Adrenal gland (tissue), 12 donors: ENCODE data around the gene TOMM22. TPM values are rescaled to one million over a fixed set of nuclear protein-coding genes. Genes with fewer than 3 reads are reported as not detected.

Source experiments
- DNase-seq, 7 donors: peaks; one replicate each; pipeline ENCODE4 v3.0.0-alpha.2; 2019 to 2020
- H3K27ac ChIP-seq, 5 donors: fragments of 200-600 bp; sonication (generic) in 4 of 5; 1 replicate in 3 of 5; 2 replicates in 2 of 5; pipeline versions ENCODE4 v1.5.1 to v1.8.0; 2016 to 2020; ENCODE audit warnings: mild to moderate bottlenecking in 1 of 5
- H3K27me3 ChIP-seq: fragments of 200-600 bp; 2 replicates; pipeline ENCODE4 v1.8.0; 2021
- H3K36me3 ChIP-seq, 2 donors: fragments of 200-600 bp; replicated peaks in 1 of 2; 1 replicate in 1 of 2; 2 replicates in 1 of 2; pipeline versions ENCODE4 v1.5.1 to v1.8.0; 2018 to 2022
- H3K4me1 ChIP-seq, 2 donors: fragments of 200-600 bp; replicated peaks in 1 of 2; 1 replicate in 1 of 2; 2 replicates in 1 of 2; pipeline versions ENCODE4 v1.5.1 to v1.8.0; 2018 to 2021
- H3K4me3 ChIP-seq, 4 donors: fragments of 200-600 bp; sonication (generic) in 3 of 4; one replicate each; pipeline ENCODE4 v1.5.1; 2016 to 2018
- H3K9me3 ChIP-seq, 3 donors: fragments of 200-600 bp; sonication (generic) in 1 of 3; replicated peaks in 1 of 3; 1 replicate in 2 of 3; 2 replicates in 1 of 3; pipeline versions ENCODE4 v1.5.1 to v1.8.0; 2016 to 2021
- POLR2A ChIP-seq, 2 donors: fragments of 450-650 bp; IDR thresholded peaks; one replicate each; pipeline ENCODE4 v1.6.1; 2017; ENCODE audit warnings: antibody characterized with exemption in 2 of 2, mild to moderate bottlenecking in 2 of 2, moderate library complexity in 1 of 2
- WGBS, 4 donors: extraction: QIAGEN DNeasy Blood & Tissue Kit in 2 of 4; methylation state at CpG; one replicate each; pipeline versions ENCODE4 v1.1.5 to v1.1.7; 2013 to 2017; 5-methylcytosine and 5-hydroxymethylcytosine counted together
- intact Hi-C, 2 donors: fragments of 100-400 bp; cut with DNase I; formaldehyde crosslinking; loops; one replicate each; pipeline versions ENCODE4 v1.14.1 to v1.15.0; 2022 to 2023
- polyA plus RNA-seq, 3 donors: library from polyadenylated mRNA; stranded (reverse); fragments of 200-250 nt in 2 of 3; fragments of 350-450 nt in 1 of 3; fragmentation: Illumina TruSeq in 1 of 3; extraction: RNeasy Lipid Tissue Mini Kit (QIAGEN cat#74804) in 1 of 3; gene quantifications; one replicate each; pipeline ENCODE4 v1.2.3, GENCODE V29; 2013 to 2014
- total RNA-seq, 9 donors: library from RNA; depleted of rRNA in 4 of 9; stranded (reverse); fragments of >200 nt in 4 of 9; fragments of 120-200 nt in 1 of 9; fragmentation: NEBNext Ultra II Directional in 1 of 9; extraction: Animal tissue kit (Norgen Biotek cat#: 25700) in 1 of 9; gene quantifications; one replicate each; pipeline versions ENCODE4 v1.1.0 to v1.2.4, GENCODE V29; 2013 to 2023
- TF ChIP-seq, protein P1 (sequence below), 6 experiments: fragments of 450-650 bp in 4 of 6; fragments of 200-600 bp in 2 of 6; sonication (generic) in 1 of 6; IDR thresholded peaks; 1 replicate in 5 of 6; 2 replicates in 1 of 6; pipeline versions ENCODE4 v1.5.1 to v1.8.0; 2016 to 2021; ENCODE audit warnings: antibody characterized with exemption in 6 of 6, mild to moderate bottlenecking in 2 of 6, moderate library complexity in 1 of 6
- donor health status: healthy with polysubstance abuse.
- donor health status: Bipolar disorder and iron deficiency.
- donor health status: DM: yes; HTN: yes; CAD: no.
- donor health status: DM: no; HTN: no; CAD: no.
- donor health status: DM: no; HTN: no; CAD: no.
- donor health status: DM: yes; HTN: yes; CAD: no.

Gene TOMM22
- total and polyA plus RNA-seq, 12 donors, result 16.9 to 86.3 (median 55.3) TPM

DNA sequence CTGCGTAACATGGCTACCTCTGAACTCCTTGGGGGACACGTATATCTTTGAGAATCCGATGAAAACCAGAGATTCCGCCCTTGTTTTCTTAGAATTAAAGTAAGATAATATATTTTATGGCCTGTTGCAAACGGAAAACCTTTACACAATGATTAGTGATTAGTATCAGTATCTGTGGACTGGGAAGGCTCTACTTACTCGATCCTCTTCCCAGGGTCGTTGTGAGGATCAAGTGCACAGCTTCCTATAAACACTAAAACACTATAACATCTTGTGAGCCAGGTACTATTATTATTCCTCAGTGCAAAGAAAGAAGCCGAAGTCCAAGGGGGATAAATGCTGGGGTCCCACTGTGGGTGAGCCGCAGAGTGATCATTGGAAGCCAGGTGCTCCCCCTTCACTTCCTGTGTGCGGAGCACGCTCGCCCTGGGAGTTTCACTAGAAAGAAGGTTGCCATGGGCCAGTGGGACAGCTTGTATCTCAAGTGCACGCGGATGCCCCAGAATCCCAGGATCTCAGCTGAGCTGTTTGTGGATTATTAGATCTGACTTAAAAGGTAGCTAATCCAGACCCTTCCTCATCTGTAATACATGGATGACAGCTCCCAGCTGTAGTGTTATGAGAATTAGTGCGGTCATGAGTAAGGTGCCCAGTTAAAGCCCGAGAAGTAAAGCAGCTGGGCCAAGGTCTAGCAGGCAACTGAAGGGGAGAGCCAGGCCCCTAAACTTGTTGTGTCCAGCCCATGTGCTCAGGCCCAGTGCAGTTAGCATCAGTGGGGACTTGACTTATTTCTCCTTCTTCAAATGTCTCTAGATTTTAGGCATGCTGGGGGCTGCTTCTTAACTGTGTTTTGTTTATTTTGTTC, 24.5 kb upstream of the TOMM22 start:
- H3K4me1 ChIP-seq, result peaks cover 0 to 16% of the 10 kb centered on the region in 2 donors
- no peaks in the 10 kb centered on the region for H3K36me3 ChIP-seq
- H3K9me3 ChIP-seq, result no peaks in the 10 kb centered on the region
- H3K27ac ChIP-seq, result peak overlapping the region; percentile 50 to 93 (median 91)
- no peaks in the 10 kb centered on the region for H3K27me3 ChIP-seq
- intact Hi-C loops, result loop anchor here in 1 of 2 donors (10.0 kb wide), 1 partner anchor 142 kb away; no protein-coding TSS in a partner anchor
- DNase-seq, result peak in 4 of 7 donors; percentile 19 to 49 (median 28)
- TF ChIP-seq POLR2A (IDR thresholded peaks at IDR 0.05), result no peak
- TF ChIP-seq, protein P1, sequence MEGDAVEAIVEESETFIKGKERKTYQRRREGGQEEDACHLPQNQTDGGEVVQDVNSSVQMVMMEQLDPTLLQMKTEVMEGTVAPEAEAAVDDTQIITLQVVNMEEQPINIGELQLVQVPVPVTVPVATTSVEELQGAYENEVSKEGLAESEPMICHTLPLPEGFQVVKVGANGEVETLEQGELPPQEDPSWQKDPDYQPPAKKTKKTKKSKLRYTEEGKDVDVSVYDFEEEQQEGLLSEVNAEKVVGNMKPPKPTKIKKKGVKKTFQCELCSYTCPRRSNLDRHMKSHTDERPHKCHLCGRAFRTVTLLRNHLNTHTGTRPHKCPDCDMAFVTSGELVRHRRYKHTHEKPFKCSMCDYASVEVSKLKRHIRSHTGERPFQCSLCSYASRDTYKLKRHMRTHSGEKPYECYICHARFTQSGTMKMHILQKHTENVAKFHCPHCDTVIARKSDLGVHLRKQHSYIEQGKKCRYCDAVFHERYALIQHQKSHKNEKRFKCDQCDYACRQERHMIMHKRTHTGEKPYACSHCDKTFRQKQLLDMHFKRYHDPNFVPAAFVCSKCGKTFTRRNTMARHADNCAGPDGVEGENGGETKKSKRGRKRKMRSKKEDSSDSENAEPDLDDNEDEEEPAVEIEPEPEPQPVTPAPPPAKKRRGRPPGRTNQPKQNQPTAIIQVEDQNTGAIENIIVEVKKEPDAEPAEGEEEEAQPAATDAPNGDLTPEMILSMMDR (IDR thresholded peaks at IDR 0.05), result no peak
- 6 to 11% (median 8%) methylated on average over 12 to 16 of the region's 16 CpGs for WGBS, 4 donors
- peak overlapping the region; percentile 71 to 94 (median 77) for H3K4me3 ChIP-seq

DNA sequence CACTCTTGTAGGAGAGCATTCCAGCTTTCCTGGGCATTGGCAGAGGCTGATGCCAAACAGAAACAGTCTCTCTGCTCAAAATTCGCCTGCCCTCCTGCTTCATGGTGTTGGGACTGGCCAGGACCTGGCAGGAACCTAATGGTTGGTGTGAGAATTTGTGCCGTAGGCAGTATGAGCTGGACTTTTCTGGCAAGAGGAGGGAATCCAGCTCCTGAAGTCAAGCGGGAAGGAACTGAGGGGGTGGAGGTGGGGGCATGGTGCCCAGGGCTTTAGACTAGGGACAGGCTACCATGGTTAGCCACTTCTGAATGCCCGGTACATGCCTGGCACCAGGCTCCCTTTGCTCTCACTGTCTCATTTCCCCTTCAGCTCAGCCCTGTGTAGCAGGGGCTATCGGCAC, 6.9 kb upstream of the TOMM22 start:
- H3K9me3 ChIP-seq, result no peaks in the 10 kb centered on the region
- peaks cover 0 to 29% of the 10 kb centered on the region in 2 donors for H3K36me3 ChIP-seq
- no peak for TF ChIP-seq POLR2A (IDR thresholded peaks at IDR 0.05)
- TF ChIP-seq, protein P1 (IDR thresholded peaks at IDR 0.05), result no peak
- intact Hi-C loops, result no loop called here
- 73 to 90% (median 79%) methylated on average over 3 to 5 of the region's 5 CpGs for WGBS, 4 donors
- H3K4me3 ChIP-seq, result no peak overlapping the region
- H3K27me3 ChIP-seq, result no peaks in the 10 kb centered on the region
- no peaks in the 10 kb centered on the region for H3K4me1 ChIP-seq
- no peak for DNase-seq
- H3K27ac ChIP-seq, result no peak overlapping the region

DNA sequence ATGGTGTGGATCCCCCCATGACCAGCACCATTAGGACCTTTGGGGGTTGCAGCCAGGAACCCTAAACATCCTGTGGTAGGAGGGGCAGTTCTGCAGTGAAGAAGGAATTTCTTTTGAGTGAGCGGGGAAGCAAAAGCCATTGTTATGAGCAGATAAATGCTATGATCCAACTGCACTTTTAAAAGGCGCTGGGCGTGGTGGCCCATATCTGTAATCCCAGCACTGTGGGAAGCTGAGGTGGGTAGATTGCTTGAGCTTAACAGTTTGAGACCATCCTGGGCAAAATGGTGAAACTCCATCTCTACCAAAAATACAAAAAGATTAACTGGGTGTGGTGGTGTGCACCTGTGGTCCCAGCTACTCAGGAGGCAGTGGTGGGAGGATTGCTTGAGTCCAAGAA, 5.9 kb upstream of the TOMM22 start:
- no peak for DNase-seq
- Histone ChIP-seq H3K36me3 (peaks cover 0 to 24% of the 10 kb centered on the region in 2 donors), H3K27me3 (no peaks in the 10 kb centered on the region), H3K4me1 (no peaks in the 10 kb centered on the region), H3K9me3 (no peaks in the 10 kb centered on the region), H3K27ac (no peak overlapping the region), H3K4me3 (no peak overlapping the region)
- intact Hi-C loops, result no loop called here
- TF ChIP-seq, protein P1 (IDR thresholded peaks at IDR 0.05), result no peak
- no peak for TF ChIP-seq POLR2A (IDR thresholded peaks at IDR 0.05)
- WGBS, 4 donors, result 88 to 99% (median 97%) methylated on average over 3 of the region's 3 CpGs

DNA sequence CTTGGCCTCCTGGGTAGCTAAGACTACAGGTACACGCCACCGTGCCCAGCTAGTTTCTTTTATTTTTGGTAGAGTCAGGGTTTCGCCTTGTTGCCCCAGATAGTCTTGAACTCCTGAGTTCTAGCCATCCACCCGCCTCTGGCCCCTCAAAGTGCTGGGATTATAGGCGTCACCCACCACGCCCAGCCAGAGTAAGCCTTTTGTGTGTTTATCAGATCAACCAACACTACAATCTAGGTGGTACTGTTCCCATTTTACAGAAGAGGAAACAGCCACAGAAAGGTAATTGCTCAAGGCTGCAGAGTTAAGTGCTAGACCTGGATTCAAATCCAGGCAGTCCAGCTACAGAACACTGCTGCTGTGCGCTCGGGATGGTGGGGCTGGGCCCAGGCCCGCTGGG, 3.1 kb downstream of the TOMM22 start:
- DNase-seq, result no peak
- Histone ChIP-seq H3K27me3 (no peaks in the 10 kb centered on the region), H3K9me3 (no peaks in the 10 kb centered on the region), H3K4me3 (no peak overlapping the region), H3K27ac (no peak overlapping the region), H3K4me1 (peaks cover 5% of the 10 kb centered on the region in 2 donors), H3K36me3 (peaks cover 0 to 58% of the 10 kb centered on the region in 2 donors)
- WGBS, 4 donors, result 92 to 97% (median 94%) methylated on average over 9 of the region's 9 CpGs
- TF ChIP-seq, protein P1 (IDR thresholded peaks at IDR 0.05), result no peak
- no peak for TF ChIP-seq POLR2A (IDR thresholded peaks at IDR 0.05)
- intact Hi-C loops, result no loop called here
